ENCODE measurements around the gene PLXND1.

DNA sequence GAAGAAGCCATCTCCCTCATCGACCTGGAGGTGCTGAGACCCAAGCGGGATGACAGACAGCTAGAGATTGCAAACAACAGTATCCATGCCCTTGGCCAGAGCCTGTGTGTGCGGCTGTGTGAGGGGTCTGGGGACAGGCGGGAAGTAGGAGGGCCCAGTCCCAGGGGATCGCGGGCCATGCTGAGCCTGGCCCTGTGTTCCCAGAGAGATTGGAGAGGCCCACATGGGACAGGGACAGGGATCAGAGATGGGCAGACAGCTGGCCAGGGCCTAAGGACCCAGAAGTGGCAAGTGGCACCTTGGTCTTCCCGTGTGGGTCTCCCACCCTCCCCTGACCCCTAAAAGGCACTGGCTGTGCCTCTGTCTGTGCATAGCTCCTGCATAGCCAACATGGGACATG is 89.0 kb downstream of the PLXND1 start:
- TF ChIP-seq GATA2 (IDR thresholded peaks at IDR 0.05; ENCODE audit: low read depth, low read length) = no peak
- TF ChIP-seq GATA3 (IDR thresholded peaks at IDR 0.05; ENCODE audit: low read depth, low read length) = no peak
